ENCODE results near the gene MBTPS1.

Gene MBTPS1

GRCh38 chr16:84032458-84033178 is 84.1 kb downstream of the MBTPS1 start:
- DNase-seq = no peak

- no peak for DNase-seq
Observed at GRCh38 chr16:84031556-84031955, 85.2 kb downstream of the MBTPS1 start.

GRCh38 chr16:84029297-84030047 is 87.3 kb downstream of the MBTPS1 start:
- DNase-seq = no peak

- DNase-seq = no peak
Observed at GRCh38 chr16:84027625-84028024, 89.1 kb downstream of the MBTPS1 start.

- no peak for DNase-seq
Observed at GRCh38 chr16:84026606-84027005, 90.1 kb downstream of the MBTPS1 start.

GRCh38 chr16:84024854-84025253 is 91.9 kb downstream of the MBTPS1 start:
- DNase-seq = no peak

- no peak for DNase-seq
Observed at GRCh38 chr16:84022644-84023043, 94.1 kb downstream of the MBTPS1 start.

GRCh38 chr16:84021488-84021887 is 95.3 kb downstream of the MBTPS1 start:
- no peak for DNase-seq

GRCh38 chr16:84020353-84020752 is 96.4 kb downstream of the MBTPS1 start:
- no peak for DNase-seq

GRCh38 chr16:84018710-84019109 is 98.0 kb downstream of the MBTPS1 start:
- DNase-seq = no peak

- no peak for DNase-seq
Observed at GRCh38 chr16:84016477-84016876, 100.3 kb downstream of the MBTPS1 start.

- DNase-seq = no peak
Observed at GRCh38 chr16:84015399-84015798, 101.3 kb downstream of the MBTPS1 start.

GRCh38 chr16:84014570-84015327 is 102.0 kb downstream of the MBTPS1 start:
- DNase-seq = no peak

GRCh38 chr16:84013787-84014569 is 102.8 kb downstream of the MBTPS1 start:
- peak; percentile 84 for DNase-seq

- no peak for DNase-seq
Observed at GRCh38 chr16:84009282-84009681, 107.5 kb downstream of the MBTPS1 start.

- DNase-seq = no peak
Observed at GRCh38 chr16:84007965-84008364, 108.8 kb downstream of the MBTPS1 start.

GRCh38 chr16:84007520-84007919 is 109.2 kb downstream of the MBTPS1 start:
- no peak for DNase-seq

GRCh38 chr16:84005391-84005790 is 111.4 kb downstream of the MBTPS1 start:
- DNase-seq = no peak

GRCh38 chr16:84004442-84004841 is 112.3 kb downstream of the MBTPS1 start:
- no peak for DNase-seq

Measured in activated CD8-positive, alpha-beta memory T cell treated with anti-CD3 and anti-CD28 coated beads, Interleukin-2, amount 50 U/mL, for 48 hours (primary cell).